Epithelial cell of esophagus (primary cell): Measurements from ENCODE around the gene HOXD12.

ENCODE experiments used
- DNase-seq: peaks from one replicate; pipeline ENCODE4 v3.0.0; 2010; ENCODE audit warnings: low read depth
- H3K4me3 ChIP-seq: 2 replicates; pipeline ENCODE4 v1.5.1; 2011; ENCODE audit warnings: mild to moderate bottlenecking, low read length, control low read depth
- TF ChIP-seq, protein P1 (sequence below): IDR thresholded peaks from 2 replicates; pipeline ENCODE4 v1.5.1; 2011; ENCODE audit warnings: low read depth, mild to moderate bottlenecking, low read length, control low read depth, inconsistent platforms; ENCODE audit not compliant: insufficient read depth; ENCODE audit errors: missing control alignments

Gene HOXD12

DNA sequence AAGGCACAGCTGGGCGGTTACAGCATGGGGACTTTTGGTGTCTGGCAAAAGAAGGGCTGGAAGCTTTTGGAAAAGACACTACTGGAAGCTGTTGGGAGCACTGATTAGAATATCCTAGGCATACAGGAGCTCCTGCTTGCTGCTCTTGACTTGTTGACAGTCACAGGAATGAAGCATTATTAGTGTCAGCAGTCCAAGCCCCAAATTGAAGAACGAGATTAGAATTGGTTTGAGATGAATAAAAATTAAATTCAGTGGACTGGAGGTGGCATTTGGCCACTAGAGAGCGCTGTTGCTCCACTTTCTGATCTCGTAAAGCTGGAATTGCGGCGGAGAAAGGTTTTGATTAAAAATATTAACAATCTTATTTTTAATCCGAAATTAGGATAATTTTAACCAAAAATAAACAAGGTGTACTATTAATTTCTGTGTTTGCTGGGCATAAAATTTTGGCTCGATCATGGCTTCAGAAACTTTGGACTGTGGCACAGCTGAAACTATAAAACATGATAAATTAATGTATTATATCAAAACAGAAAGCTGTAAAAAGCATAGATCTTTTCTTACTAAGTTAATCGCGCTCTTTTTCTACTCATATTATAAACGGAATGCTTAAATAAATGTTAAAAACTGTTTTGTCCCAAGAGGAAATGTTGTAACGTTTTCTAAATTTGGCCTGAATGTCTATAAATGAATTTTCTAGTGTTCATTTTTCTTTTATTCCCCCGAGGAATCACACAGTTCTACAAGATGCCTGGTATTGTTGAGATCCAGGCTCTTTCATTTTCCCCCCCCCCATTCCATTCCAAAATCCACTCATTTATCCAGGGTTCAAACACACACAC lies 27.6 kb downstream of the HOXD12 start:
- TF ChIP-seq, protein P1, sequence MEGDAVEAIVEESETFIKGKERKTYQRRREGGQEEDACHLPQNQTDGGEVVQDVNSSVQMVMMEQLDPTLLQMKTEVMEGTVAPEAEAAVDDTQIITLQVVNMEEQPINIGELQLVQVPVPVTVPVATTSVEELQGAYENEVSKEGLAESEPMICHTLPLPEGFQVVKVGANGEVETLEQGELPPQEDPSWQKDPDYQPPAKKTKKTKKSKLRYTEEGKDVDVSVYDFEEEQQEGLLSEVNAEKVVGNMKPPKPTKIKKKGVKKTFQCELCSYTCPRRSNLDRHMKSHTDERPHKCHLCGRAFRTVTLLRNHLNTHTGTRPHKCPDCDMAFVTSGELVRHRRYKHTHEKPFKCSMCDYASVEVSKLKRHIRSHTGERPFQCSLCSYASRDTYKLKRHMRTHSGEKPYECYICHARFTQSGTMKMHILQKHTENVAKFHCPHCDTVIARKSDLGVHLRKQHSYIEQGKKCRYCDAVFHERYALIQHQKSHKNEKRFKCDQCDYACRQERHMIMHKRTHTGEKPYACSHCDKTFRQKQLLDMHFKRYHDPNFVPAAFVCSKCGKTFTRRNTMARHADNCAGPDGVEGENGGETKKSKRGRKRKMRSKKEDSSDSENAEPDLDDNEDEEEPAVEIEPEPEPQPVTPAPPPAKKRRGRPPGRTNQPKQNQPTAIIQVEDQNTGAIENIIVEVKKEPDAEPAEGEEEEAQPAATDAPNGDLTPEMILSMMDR, result peak; percentile 69
- peak; percentile 61 for DNase-seq
- H3K4me3 ChIP-seq, result no peak overlapping the region

DNA sequence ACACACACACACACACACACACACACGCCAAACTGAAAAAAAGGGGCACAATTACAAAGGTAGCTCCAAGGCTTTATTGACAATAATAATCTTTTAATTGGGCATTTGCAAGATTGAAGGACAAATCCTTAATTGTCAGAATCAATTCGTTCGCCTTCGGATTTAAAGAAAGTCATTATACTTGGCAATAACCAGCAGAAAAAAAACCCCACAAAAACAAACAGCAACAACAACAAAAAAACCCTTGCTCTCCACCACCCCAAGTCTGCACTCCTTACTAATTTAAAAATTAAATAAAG lies 28.1 kb downstream of the HOXD12 start:
- no peak for DNase-seq
- H3K4me3 ChIP-seq, result no peak overlapping the region
- TF ChIP-seq, protein P1, result no peak

DNA sequence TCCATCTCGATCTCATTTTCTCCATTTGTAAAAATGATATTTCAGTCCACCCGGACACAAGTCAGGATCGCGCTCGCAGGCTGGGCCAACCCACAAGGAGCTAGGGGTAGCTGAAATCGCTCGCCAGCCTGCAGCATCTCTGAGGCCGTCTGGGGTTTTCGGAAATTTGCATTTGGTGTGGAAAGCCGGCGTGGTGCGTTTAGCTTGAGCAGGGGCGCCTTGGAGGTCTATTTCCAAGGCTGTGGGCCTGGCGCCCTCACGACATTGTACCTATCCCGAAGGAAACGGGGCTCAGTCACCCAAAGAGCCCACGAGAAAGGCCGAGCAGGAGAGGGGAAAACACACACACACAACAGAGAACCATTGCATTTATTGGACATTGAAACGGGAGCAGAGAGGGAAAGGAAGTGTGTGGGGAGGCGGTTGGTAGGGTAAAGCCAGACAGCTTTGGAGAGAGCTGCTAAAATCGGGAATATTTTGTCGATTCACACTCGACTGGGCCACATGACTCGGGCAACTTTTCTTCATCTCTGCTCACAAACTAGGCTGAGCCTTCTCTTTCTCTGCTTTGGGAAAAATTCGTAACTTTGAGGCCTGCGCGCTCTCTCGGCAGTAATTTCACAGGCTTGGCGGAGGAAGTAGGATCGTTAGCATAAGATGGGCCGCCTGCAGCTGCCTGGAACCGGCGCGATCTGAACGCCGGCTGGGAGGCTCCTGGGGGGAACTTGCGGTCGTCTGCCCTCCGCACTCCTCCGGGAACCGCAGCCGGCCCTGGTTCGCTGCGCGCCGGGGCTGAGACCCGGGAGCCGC lies 28.8 kb downstream of the HOXD12 start:
- no peak overlapping the region for H3K4me3 ChIP-seq
- TF ChIP-seq, protein P1, result no peak

DNA sequence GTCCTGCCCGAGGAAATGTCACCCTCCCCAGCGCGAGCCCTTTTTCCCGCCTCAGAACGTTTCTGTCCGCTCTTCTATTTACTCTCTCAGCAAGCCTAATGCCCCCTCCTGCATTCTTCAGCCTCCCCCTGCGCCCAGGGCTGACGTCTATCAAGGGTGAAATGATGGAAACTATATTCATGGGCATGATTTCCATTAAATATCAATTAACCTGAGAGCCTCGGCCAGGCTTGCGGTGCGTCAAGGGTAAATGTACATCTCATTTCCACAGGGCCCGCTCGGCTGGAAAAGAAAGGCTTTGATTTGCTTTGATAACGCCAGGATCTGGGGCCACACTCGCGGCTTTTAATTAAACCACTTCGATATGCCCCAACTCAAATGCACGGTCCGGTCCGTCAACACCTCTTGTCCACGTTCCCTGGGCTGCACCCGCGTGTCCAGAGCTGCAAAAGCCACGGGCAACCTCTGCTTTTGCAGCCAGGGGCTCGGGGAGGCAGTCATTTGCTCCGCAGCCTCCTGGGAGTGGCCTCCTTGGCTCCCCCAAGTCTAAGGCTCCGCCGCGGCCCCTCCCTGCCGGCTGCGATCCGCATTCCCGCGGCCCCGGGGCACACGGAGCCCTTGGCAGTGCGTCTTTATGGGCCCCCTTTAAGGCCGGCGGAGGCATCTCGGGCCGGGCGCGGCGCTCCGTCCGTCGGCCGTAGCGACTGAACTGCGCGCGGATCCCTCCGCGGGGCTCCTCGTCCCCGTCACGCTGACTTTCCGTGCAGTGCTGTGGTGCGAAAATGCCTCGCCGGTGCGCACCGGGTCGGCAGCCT lies 29.6 kb downstream of the HOXD12 start, which contains the start of gene HOXD8:
Gene HOXD8, plus strand, starts transcription at position 724 of the 815 bp plus-strand sequence. CDS start 662 bp downstream, outside the sequence.
- TF ChIP-seq, protein P1, result no peak
- H3K4me3 ChIP-seq, result no peak within 1 kb of the TSS
- DNase-seq, result peak; percentile 19

More for the DNA sequence above, 28.8 kb downstream of the HOXD12 start:
- no peak for DNase-seq

DNA sequence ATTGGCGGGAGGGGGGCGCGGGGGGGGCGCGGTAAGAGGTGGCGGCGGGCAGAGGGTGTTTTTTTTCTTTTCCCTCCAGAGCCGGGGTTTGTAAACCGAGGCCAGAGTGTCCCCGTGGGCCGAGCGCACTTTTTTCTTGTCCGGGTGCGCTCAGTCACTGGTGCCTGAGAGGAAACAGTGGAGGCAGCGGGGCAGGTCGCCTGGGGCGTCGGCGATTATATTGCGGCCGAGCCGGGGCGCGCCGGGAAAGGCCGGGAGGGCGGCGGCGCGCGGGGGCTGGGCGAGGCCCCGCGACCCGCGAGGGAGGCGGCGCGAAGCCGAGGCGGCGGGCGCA lies 30.2 kb downstream of the HOXD12 start:
- TF ChIP-seq, protein P1, result no peak
- no peak overlapping the region for H3K4me3 ChIP-seq
- no peak for DNase-seq

DNA sequence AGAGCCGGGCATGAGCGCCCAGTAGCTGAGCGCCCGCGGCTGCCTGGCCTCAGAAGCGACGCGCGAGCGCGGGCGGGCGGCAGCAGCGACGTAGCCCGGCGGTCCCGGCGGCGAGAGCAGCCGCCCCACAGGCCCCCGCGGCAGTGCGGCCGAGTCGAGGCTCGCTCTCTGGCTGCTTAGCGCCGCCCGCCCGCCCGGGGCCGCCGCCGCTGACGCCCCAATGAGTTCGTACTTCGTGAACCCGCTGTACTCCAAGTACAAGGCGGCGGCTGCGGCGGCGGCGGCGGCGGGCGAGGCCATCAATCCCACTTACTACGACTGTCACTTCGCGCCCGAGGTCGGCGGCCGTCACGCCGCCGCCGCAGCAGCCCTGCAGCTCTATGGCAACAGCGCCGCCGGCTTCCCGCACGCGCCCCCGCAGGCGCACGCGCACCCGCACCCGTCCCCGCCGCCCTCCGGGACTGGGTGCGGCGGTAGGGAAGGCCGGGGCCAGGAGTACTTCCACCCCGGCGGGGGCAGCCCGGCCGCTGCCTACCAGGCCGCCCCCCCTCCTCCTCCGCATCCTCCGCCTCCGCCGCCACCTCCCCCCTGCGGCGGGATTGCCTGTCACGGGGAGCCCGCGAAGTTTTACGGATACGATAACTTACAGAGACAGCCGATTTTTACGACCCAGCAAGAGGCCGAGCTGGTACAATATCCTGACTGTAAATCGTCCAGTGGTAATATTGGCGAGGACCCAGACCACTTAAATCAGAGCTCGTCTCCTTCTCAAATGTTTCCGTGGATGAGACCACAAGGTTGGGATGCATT lies 30.8 kb downstream of the HOXD12 start:
- H3K4me3 ChIP-seq, result no peak overlapping the region
- DNase-seq, result peak; percentile 14
- TF ChIP-seq, protein P1, result no peak
